Naive thymus-derived CD4-positive, alpha-beta T cell (primary cell): ENCODE measurements around the gene MYBPH. TPM values are rescaled to one million over a fixed set of nuclear protein-coding genes. Genes with fewer than 3 reads are reported as not detected.
A peak's percentile ranks its signal among the peaks of the same experiment; 100 is the strongest.

ENCODE experiments used
- ATAC-seq: fragments of 150-1000 bp; cut with Tn5 transposase; 2 replicates; pipeline ENCODE4 v1.10.0; 2021; ENCODE audit warnings: mild to moderate bottlenecking, moderate library complexity
- CTCF ChIA-PET: fragments of 350-600 bp; sonication (Branson Sonifier 250); formaldehyde crosslinking; loops from one replicate; lab custom pipeline; 2021; ENCODE audit warnings: antibody characterized with exemption; lab: Charles Lee
- POLR2A ChIA-PET: fragments of 350-600 bp; sonication (Branson Sonifier 250); formaldehyde crosslinking; loops from one replicate; lab custom pipeline; 2021; ENCODE audit warnings: antibody characterized with exemption, inconsistent platforms; lab: Charles Lee
- DNase-seq, 9 donors: peaks; one replicate each; pipeline versions ENCODE4 v3.0.0 to v3.0.0-alpha.2; 2020 to 2022; ENCODE audit warnings: mixed read lengths in 1 of 9
- H3K27ac ChIP-seq: one replicate; pipeline ENCODE4 v1.7.0; 2013; ENCODE audit warnings: mild to moderate bottlenecking, low read depth, low read length, moderate library complexity
- H3K27me3 ChIP-seq, 2 donors: one replicate each; pipeline ENCODE4 v1.7.0; 2013; ENCODE audit warnings: low read length in 2 of 2, mild to moderate bottlenecking in 2 of 2, moderate library complexity in 2 of 2; ENCODE audit not compliant: control insufficient read depth in 2 of 2, insufficient read depth in 2 of 2
- H3K36me3 ChIP-seq, 3 experiments: 1 replicate in 2 of 3; 2 replicates in 1 of 3; pipeline ENCODE4 v1.7.0; 2013; ENCODE audit warnings: low read length in 3 of 3, mild to moderate bottlenecking in 3 of 3, moderate library complexity in 1 of 3; ENCODE audit not compliant: insufficient read depth in 3 of 3, control insufficient read depth in 2 of 3
- H3K4me1 ChIP-seq, 2 donors: one replicate each; pipeline ENCODE4 v1.7.0; 2013; ENCODE audit warnings: low read length in 2 of 2, mild to moderate bottlenecking in 2 of 2, moderate library complexity in 1 of 2; ENCODE audit not compliant: control insufficient read depth in 2 of 2, insufficient read depth in 2 of 2
- H3K4me3 ChIP-seq: 2 replicates; pipeline ENCODE4 v1.7.0; 2013; ENCODE audit warnings: mild to moderate bottlenecking, low read length
- H3K9me3 ChIP-seq, 3 experiments: 1 replicate in 2 of 3; 2 replicates in 1 of 3; pipeline ENCODE4 v1.7.0; 2013; ENCODE audit warnings: low read length in 3 of 3; ENCODE audit not compliant: control insufficient read depth in 2 of 3
- H3K27ac Mint-ChIP-seq, 9 donors: one replicate each; pipeline ENCODE4 v1.8.0; 2020 to 2022; ENCODE audit warnings: mixed read lengths in 9 of 9, mild to moderate bottlenecking in 8 of 9, moderate library complexity in 5 of 9, inconsistent platforms in 2 of 9
- H3K27me3 Mint-ChIP-seq, 5 donors: one replicate each; pipeline ENCODE4 v1.8.0; 2021 to 2022; ENCODE audit warnings: mixed read lengths in 5 of 5, mild to moderate bottlenecking in 1 of 5
- H3K36me3 Mint-ChIP-seq, 5 donors: one replicate each; pipeline ENCODE4 v1.8.0; 2020 to 2022; ENCODE audit warnings: mixed read lengths in 5 of 5, mild to moderate bottlenecking in 3 of 5, inconsistent platforms in 1 of 5
- H3K4me1 Mint-ChIP-seq, 7 donors: one replicate each; pipeline ENCODE4 v1.8.0; 2020 to 2022; ENCODE audit warnings: mixed read lengths in 7 of 7, mild to moderate bottlenecking in 3 of 7, inconsistent platforms in 1 of 7
- H3K4me3 Mint-ChIP-seq, 10 donors: one replicate each; pipeline ENCODE4 v1.8.0; 2020 to 2022; ENCODE audit warnings: mild to moderate bottlenecking in 10 of 10, mixed read lengths in 10 of 10, moderate library complexity in 6 of 10, inconsistent platforms in 2 of 10
- H3K9me3 Mint-ChIP-seq, 11 donors: one replicate each; pipeline ENCODE4 v1.8.0; 2020 to 2022; ENCODE audit warnings: mixed read lengths in 11 of 11, mild to moderate bottlenecking in 4 of 11, inconsistent platforms in 1 of 11, moderate library complexity in 1 of 11
- intact Hi-C, 2 donors: fragments of 100-400 bp; cut with micrococcal nuclease; formaldehyde crosslinking; loops; one replicate each; pipeline ENCODE4 v1.15.1; 2023
- polyA plus RNA-seq, 2 donors: library from polyadenylated mRNA; unstranded; fragments of 300-500 nt; fragmentation: Illumina TruSeq; gene quantifications; one replicate each; pipeline ENCODE4 v1.2.3, GENCODE V29; 2021
- total RNA-seq, 6 experiments: library from RNA in 5 of 6; stranded (reverse) in 5 of 6; gene quantifications; 1 replicate in 5 of 6; 2 replicates in 1 of 6; pipeline ENCODE4 v1.2.3 and lab custom pipeline; 2021 to 2026

Gene MYBPH
- total and polyA plus RNA-seq, 7 experiments from 2014 or later: not detected

DNA sequence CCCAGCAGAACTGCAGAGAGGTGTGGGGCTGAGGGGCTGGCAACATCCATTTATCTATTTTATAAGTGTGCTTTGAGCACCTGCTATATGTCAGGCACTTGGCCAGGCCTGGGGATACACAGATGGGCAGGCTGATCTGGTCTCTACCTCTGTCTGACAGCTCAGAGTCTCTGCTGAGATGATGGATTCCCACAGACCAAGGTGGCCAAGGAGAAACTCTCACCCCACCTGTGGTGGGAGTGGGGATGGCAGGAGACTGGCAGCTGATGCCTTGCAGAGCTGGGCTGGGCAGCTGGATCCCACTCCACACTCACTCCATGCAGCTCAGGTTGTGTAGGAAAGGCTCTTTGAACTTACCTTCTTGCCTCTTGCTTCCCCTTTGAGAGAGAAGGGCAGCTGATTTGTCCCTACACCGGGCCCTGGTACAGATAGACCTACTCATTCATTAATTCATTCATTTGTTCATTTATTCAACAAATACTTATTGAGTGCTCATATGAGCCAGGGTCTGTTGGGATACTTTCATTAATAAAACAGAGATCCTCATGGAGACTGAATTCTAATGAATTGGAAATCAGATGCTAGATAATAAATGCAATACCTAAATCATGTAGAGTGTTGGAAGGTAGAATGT lies 39.1 kb downstream of the MYBPH start:
- H3K4me1 Mint-ChIP-seq: peaks cover 0 to 6% (median 4%) of the 10 kb centered on the region in 7 donors
- no peak overlapping the region for H3K4me3 ChIP-seq
- CTCF ChIA-PET: no interaction called here
- H3K9me3 ChIP-seq: no peaks in the 10 kb centered on the region
- ATAC-seq (no peak), DNase-seq (no peak)
- H3K36me3 Mint-ChIP-seq: no peaks in the 10 kb centered on the region
- H3K27me3 Mint-ChIP-seq: peaks cover 0 to 14% (median 8%) of the 10 kb centered on the region in 5 donors
- no peak overlapping the region for H3K4me3 Mint-ChIP-seq
- H3K9me3 Mint-ChIP-seq: no peaks in the 10 kb centered on the region
- POLR2A ChIA-PET: no interaction called here
- no peaks in the 10 kb centered on the region for H3K4me1 ChIP-seq
- H3K27ac ChIP-seq: no peak overlapping the region
- no peaks in the 10 kb centered on the region for H3K27me3 ChIP-seq
- peak overlapping the region in 1 of 9 donors; percentile 37 for H3K27ac Mint-ChIP-seq
- H3K36me3 ChIP-seq: no peaks in the 10 kb centered on the region
- intact Hi-C loops: no loop called here

DNA sequence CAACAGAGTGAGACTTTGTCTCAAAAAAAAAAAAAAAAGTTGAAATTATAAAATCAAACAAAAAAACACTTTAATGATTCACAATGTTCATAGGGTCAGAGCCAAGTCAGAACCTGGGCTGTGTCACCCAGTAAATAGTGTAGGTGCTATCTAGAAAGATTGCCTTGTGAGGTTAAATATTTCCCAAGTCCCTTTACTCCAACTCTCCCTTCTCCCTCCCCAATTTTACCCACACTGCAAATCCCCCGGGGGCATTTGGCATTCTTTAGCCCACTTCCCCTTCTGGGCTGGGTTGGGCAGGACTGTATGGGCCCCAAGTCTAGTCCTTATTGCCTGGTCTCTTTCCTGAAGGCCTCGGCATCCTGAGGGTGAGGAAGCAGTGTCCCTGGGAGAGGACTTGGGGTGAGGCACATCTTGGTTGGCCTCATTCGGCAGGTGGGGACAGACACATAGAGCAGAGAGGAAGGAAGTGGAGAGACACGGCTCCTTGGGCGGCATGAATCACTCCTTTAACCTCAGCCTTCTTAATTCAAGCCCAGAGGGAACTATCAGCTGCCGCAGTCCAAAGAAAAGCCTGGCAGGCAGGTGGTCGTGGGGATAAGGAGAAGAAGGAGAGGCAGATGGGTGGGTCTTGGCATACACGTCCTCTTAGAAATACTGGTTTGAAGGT lies 39.9 kb downstream of the MYBPH start:
- Histone ChIP-seq H3K36me3 (no peaks in the 10 kb centered on the region), H3K4me3 (no peak overlapping the region), H3K4me1 (no peaks in the 10 kb centered on the region), H3K9me3 (no peaks in the 10 kb centered on the region), H3K27me3 (no peaks in the 10 kb centered on the region), H3K27ac (no peak overlapping the region)
- H3K27me3 Mint-ChIP-seq: peaks cover 0 to 14% (median 2%) of the 10 kb centered on the region in 5 donors
- H3K4me3 Mint-ChIP-seq: no peak overlapping the region
- ATAC-seq (peak; percentile 57), DNase-seq (no peak)
- intact Hi-C loops: no loop called here
- ChIA-PET CTCF (no interaction called here), POLR2A (no interaction called here)
- no peaks in the 10 kb centered on the region for H3K36me3 Mint-ChIP-seq
- peaks cover 0 to 6% (median 4%) of the 10 kb centered on the region in 7 donors for H3K4me1 Mint-ChIP-seq
- no peaks in the 10 kb centered on the region for H3K9me3 Mint-ChIP-seq
- peak overlapping the region in 1 of 9 donors; percentile 37 for H3K27ac Mint-ChIP-seq

DNA sequence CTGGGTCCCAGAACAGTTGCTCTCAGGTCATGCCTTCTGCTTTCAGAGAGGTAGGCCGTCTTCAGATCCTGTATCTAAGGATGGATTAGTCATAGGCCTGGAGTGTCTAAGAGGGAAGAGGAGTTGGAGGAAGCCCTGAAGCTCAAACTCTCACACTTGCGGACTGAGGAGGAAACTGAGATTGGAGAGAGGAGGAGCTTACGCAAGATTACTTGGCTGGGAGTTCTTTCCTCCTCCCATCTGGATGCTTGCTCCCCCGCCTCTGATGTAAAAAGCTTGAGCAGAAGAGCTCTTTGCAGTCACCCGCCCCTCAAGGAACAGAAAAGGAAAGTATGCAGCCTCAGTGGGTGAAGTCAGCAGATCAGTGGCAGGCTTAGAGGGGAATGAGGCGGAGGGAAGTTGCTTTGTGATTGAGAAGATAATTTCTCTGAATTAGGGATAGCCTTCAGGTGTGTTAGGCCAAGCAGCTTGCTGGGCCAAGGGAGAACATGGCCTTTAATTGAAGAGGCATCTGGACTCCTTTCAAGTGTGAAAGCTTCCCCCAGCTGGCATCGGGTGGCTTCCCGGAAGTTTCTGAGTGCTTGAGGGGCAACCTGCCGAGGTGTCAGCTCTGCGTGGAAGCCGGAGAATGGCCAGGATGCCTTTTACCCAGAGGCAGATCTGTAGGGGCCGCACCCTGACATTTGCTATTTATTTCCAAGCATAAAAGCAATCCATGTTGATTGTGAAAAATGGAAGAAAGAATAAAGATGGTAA lies 41.5 kb downstream of the MYBPH start:
- Mint-ChIP-seq H3K9me3 (no peaks in the 10 kb centered on the region), H3K27ac (no peak overlapping the region), H3K4me3 (no peak overlapping the region), H3K36me3 (no peaks in the 10 kb centered on the region), H3K4me1 (peaks cover 0 to 6% (median 4%) of the 10 kb centered on the region in 7 donors), H3K27me3 (peaks cover 8 to 20% (median 11%) of the 10 kb centered on the region in 5 donors)
- Histone ChIP-seq H3K4me3 (no peak overlapping the region), H3K27ac (no peak overlapping the region), H3K27me3 (no peaks in the 10 kb centered on the region), H3K9me3 (no peaks in the 10 kb centered on the region), H3K4me1 (no peaks in the 10 kb centered on the region), H3K36me3 (no peaks in the 10 kb centered on the region)
- POLR2A ChIA-PET: no interaction called here
- intact Hi-C loops: no loop called here
- ATAC-seq (no peak), DNase-seq (no peak)
- CTCF ChIA-PET: interaction anchor here (0.5 to 0.7 kb wide), 2 partner anchors 44 to 64 kb away, joined by 3 to 4 read pairs; no protein-coding TSS in a partner anchor

- Mint-ChIP-seq H3K4me3 (no peak overlapping the region), H3K9me3 (no peaks in the 10 kb centered on the region), H3K36me3 (peaks cover 0 to 7% (median 0%) of the 10 kb centered on the region in 5 donors), H3K4me1 (peaks cover 7 to 18% (median 12%) of the 10 kb centered on the region in 7 donors), H3K27ac (no peak overlapping the region), H3K27me3 (peaks cover 22 to 35% (median 27%) of the 10 kb centered on the region in 5 donors)
- peaks cover 0 to 9% of the 10 kb centered on the region in 2 donors for H3K27me3 ChIP-seq
- POLR2A ChIA-PET: no interaction called here
- ATAC-seq (no peak), DNase-seq (no peak)
- no peak overlapping the region for H3K27ac ChIP-seq
- no peaks in the 10 kb centered on the region for H3K36me3 ChIP-seq
- H3K4me1 ChIP-seq: no peaks in the 10 kb centered on the region
- intact Hi-C loops: no loop called here
- no peak overlapping the region for H3K4me3 ChIP-seq
- no peaks in the 10 kb centered on the region for H3K9me3 ChIP-seq
- CTCF ChIA-PET: no interaction called here
These were observed 44.0 kb downstream of the MYBPH start for GRCh38 chr1:203131548-203132200.

GRCh38 chr1:203130358-203130985 lies 45.2 kb downstream of the MYBPH start:
- no peaks in the 10 kb centered on the region for H3K36me3 ChIP-seq
- ATAC-seq (no peak), DNase-seq (no peak)
- Mint-ChIP-seq H3K4me3 (no peak overlapping the region), H3K27me3 (peaks cover 32 to 41% (median 37%) of the 10 kb centered on the region in 5 donors), H3K36me3 (peaks cover 0 to 7% (median 0%) of the 10 kb centered on the region in 5 donors), H3K27ac (no peak overlapping the region), H3K4me1 (peaks cover 6 to 17% (median 11%) of the 10 kb centered on the region in 7 donors), H3K9me3 (peaks cover 0 to 2% (median 0%) of the 10 kb centered on the region in 11 donors)
- H3K9me3 ChIP-seq: no peaks in the 10 kb centered on the region
- peaks cover 0 to 12% of the 10 kb centered on the region in 2 donors for H3K27me3 ChIP-seq
- no peak overlapping the region for H3K27ac ChIP-seq
- ChIA-PET CTCF (no interaction called here), POLR2A (no interaction called here)
- intact Hi-C loops: no loop called here
- H3K4me3 ChIP-seq: no peak overlapping the region
- no peaks in the 10 kb centered on the region for H3K4me1 ChIP-seq
